K562 (cell line): ENCODE measurements around the gene RNF166.

Experiments used
- CBFB ChIP-seq: sonication (generic); formaldehyde crosslinking; IDR thresholded peaks from 2 replicates; pipeline ENCODE4 v1.4.0; 2020; ENCODE audit warnings: mild to moderate bottlenecking, missing genetic modification reagents
- CTCF ChIP-seq, 3 experiments: IDR thresholded peaks in 2 of 3; conservative IDR thresholded peaks in 1 of 3; 2 replicates each; pipeline ENCODE4 v1.5.1; 2011 to 2012; ENCODE audit warnings: low read length in 3 of 3, mild to moderate bottlenecking in 3 of 3, control low read depth in 2 of 3, improper control_type of control experiment in 1 of 3, inconsistent platforms in 1 of 3, low read depth in 1 of 3, mixed read lengths in 1 of 3, moderate library complexity in 1 of 3; ENCODE audit not compliant: insufficient read depth in 2 of 3
- NFXL1 ChIP-seq: fragments of 450-650 bp; formaldehyde crosslinking; IDR thresholded peaks from 2 replicates; pipeline ENCODE4 v1.4.0; 2021; ENCODE audit warnings: mild to moderate bottlenecking
- POLR2A ChIP-seq: fragments of 450-650 bp; conservative IDR thresholded peaks from 2 replicates; pipeline ENCODE4 v1.6.1; 2016
- POLR2AphosphoS5 ChIP-seq: IDR thresholded peaks from 2 replicates; pipeline ENCODE4 v1.6.1; 2011; ENCODE audit warnings: mild to moderate bottlenecking, low read depth, low read length, moderate library complexity; ENCODE audit not compliant: control insufficient read depth, insufficient read depth
- SOX6 ChIP-seq: fragments of 450-650 bp; IDR thresholded peaks from 2 replicates; pipeline ENCODE4 v1.6.1; 2014; ENCODE audit warnings: mild to moderate bottlenecking
- ZBTB40 ChIP-seq, 2 experiments: fragments of 450-650 bp in 1 of 2; sonication (generic) in 1 of 2; formaldehyde crosslinking in 1 of 2; IDR thresholded peaks; 2 replicates each; pipeline versions ENCODE4 v1.7.1 to v1.9.0; 2016 to 2022; ENCODE audit warnings: inconsistent platforms in 1 of 2, mild to moderate bottlenecking in 1 of 2, missing genetic modification reagents in 1 of 2
- ZFP91 ChIP-seq: sonication (generic); formaldehyde crosslinking; IDR thresholded peaks from 2 replicates; pipeline ENCODE4 v1.8.0; 2022; ENCODE audit warnings: mild to moderate bottlenecking, missing genetic modification reagents
- ZNF449 ChIP-seq: fragments of 250-450 bp; sonication (Bioruptor Pico); IDR thresholded peaks from 2 replicates; pipeline ENCODE4 v1.8.0; 2022; ENCODE audit warnings: moderate library complexity, mild to moderate bottlenecking, inconsistent platforms

GRCh38 chr16:88700636-88701482 lies 5.3 kb downstream of the RNF166 start:
- TF ChIP-seq CTCF (IDR thresholded peaks at IDR 0.05 in 2 of 3, conservative IDR thresholded peaks at IDR 0.05 in 1 of 3; ENCODE audit: insufficient read depth in 2 of 3, low read depth in 1 of 3, low read length in 3 of 3) (no peak), SOX6 (no peak), ZNF449 (CRISPR knock-in tag) (no peak), ZBTB40 (IDR thresholded peaks at IDR 0.05) (peak; percentile 57), ZBTB40 (CRISPR knock-in tag; IDR thresholded peaks at IDR 0.05) (no peak), POLR2A (no peak), NFXL1 (CRISPR knock-in tag) (no peak), POLR2AphosphoS5 (no peak), CBFB (CRISPR knock-in tag) (no peak), ZFP91 (CRISPR knock-in tag) (no peak)
